ENCODE measurements around the gene GBE1.

GBE1 gene

DNA sequence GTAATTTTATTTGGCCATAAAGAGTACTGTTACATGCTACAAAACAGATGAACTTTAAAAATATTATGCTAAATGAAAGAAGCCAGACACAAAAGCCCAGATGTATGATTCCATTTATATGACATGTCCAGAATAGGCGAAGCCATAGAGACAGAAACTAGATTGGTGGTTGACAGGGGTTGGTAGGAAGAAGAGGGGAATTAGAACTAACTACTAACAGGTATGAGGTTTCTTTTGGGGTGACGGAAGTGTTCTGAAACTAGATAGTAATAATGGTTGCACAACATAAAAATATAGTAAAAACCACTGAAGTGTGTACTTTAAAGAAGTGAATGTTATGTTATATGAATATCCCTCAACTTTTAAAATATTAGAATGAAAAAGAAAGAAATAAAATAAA, 66.1 kb downstream of the GBE1 start:
- no peak for DNase-seq

DNA sequence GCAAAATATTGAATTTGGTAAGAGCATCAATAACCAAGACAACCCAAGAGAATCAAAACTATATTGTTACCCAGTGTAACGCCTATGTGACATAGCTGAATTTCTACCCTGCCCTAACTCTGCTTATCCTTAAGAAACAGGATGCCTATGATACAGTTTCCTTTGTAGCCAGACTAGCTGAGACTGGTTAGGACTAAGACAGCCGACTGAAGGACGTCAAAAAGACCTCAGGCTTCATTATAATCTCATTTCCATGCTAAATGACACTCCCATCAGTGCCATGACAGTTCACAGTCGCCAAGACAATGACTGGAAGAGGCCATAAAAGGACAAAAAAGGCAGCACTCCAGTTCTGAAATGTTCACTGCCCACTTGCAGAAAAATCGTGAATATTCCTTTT, 66.8 kb downstream of the GBE1 start:
- no peak for DNase-seq

DNA sequence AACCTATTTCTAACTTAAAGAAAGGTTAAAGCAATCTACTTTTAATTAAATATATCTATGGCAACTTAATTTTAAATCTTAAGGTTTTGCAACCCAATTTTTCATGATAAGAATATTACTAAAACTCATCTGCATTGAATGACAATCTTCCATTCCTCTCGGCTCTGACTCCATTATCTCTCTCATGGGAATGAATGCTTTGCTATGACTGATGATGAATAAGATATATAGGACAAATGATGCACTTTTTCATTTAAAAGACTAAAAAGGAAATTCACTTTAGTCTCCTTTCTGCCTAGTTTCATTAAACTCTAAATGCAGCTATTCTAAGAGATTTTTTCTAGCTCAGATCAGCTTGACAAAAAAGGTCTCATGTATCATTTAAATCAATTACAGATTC, 68.7 kb downstream of the GBE1 start:
- DNase-seq = no peak

DNA sequence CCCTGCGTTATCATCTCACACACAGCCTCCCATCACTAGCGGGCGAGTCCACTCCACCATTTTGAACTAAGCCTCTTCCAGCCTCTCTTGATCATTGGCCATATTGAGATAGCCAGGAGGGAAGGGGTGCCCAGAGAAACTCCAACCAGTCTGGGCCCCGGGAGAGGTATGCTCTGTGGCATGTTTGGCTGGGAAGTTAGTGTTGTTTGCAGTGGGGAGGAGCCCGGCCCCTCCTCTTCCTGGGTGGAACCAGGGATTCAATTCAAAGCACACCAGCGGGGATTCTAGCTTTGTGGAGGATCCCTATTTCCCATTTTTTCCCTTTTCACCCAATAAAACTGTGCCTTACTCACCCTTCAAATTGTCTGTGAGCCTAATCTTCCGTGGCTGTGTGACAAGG, 71.8 kb downstream of the GBE1 start:
- DNase-seq = no peak

DNA sequence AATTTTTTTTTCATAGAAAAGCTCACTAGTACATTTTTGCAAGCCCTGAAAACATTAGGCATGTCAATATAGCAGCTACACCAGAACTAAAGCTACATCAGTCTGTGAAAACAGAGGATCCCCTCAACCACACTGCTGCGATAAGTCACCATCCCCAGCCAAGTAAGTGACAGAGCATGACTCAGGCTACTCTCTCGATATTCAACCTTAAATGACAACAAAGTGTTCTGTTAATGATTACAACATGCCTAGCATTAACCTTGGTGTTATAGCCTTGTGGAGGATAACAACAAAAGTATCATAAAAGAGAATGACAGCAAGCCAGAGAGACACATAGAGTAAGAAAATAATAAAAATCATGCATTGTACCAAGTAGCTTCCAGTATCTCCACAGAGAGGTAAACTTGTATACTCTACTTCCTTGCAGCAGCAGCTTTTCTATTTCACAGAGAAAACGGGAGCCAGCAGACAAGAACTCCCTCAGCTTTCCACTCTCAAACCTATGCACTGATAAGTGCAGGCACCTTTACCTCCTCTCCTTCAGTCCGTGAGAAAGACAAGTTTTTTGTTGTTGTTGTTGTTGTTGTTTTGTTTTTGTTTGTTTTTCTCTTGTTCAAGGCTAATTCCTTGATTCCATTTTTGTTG, 76.6 kb downstream of the GBE1 start:
- DNase-seq = peak; percentile 31

DNA sequence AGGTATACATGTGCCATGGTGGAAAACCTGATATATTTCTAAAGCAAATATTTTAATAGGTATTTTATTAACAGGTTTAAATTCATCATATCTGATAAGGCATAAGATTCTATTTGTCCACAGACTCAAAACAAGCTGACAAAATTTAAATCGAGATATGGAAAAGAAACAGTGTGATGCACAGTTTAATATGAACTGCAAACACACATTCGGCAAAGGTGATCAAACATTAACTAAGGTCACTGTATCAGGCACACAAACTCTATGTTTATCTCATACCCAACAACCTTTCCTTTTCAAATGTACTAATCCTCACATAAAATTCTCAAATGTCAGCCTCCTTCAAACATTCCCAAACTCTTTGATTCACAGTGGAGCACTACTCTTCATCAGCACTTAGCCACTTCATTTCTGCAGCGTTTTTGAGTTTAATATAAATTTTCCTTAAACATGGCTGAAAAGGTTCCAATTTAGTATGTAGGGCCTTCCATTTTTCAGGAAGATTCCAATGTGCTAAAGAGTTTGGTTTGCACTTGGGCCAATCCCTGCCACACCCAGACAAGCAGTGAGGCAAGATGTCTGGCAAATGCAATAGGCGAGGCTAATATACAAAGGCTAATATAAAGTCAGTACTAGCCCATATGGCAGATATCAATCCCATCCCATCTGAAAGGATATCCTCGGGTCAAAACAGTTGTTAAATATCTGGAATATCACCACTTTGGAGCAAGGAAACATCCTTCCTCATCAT, 84.6 kb downstream of the GBE1 start:
- DNase-seq = peak; percentile 1

DNA sequence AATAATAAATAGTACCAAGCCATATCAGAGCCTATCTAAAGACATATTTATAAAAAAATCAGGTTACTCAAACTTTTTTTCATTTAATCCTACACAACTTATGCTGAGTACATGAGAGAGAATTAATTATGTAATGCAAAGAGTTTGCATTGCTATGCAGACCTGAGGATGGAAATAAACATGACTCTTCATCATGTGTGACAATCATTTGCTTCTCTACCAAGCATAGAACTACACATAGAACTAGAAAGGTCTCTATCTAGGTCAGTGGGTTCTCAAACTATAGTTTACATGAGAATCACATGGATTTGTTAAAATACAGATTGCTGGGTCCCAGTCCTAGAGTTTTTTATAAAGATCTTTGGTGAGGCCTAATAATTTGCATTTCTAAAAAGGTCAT, 86.8 kb downstream of the GBE1 start:
- DNase-seq = no peak

DNA sequence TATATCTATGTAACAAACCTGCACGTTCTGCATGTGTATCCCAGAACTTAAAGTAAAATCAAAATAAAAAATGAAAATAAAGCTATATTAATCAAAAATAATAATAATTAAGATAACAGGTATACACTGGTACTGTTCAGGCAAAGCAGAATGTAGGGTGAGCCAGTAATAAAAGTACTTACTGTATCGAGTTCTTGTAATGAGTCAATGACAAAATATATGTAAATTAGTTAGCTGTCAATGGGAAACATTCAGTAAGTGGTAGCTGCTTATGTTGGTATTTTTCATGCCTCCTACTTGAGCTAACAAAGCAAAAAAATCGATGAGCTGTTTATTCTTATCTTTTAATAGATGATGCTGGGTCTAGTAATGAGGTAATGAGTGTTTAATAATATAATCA, 93.2 kb downstream of the GBE1 start:
- no peak for DNase-seq

DNA sequence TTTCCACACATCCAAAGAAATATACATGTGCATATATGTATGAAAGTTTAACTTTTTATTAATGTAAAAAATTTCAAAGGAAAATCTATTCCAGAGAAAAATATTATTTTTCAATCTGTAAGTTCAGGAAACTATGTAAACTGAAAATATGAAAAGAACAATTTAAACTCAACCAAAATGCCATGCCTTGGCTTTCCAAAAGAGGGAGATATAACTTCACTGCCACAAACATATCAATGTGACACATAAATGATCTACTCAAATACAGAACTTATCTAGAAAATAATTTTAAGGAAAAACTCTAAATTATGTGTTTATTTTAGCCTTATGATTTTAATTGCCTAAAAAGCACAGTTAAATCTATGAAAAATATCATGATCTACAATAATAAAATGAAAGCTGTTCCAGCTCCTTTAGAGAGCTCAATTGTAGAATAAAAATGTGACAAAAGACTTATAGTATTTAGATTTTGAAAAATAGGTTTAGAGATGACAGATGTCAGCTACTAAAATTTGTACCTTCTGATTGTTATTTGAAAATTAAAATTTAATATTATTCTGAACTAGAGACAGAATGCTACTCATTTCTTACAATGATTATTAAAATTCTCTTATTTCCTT, 94.8 kb downstream of the GBE1 start:
- peak; percentile 3 for DNase-seq

DNA sequence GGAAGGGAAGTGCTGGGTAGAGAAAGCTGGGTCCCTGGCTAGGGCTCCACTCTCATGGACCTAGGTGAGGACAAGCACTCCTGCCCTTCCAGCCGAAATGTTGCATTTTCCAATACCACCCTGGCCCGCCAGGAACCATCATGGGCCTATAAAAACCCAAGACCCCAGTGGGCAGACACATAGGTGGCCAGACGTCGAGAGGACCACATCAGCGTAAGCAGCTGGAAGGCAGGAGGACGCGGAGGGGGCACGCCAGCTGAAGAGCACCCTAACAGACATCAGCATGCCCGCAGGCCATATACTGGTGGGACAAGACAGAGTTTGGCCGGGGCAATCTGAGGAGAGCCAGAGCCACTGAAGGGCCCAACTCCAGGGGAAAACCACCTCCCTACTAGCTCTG, 98.3 kb downstream of the GBE1 start:
- no peak for DNase-seq

DNA sequence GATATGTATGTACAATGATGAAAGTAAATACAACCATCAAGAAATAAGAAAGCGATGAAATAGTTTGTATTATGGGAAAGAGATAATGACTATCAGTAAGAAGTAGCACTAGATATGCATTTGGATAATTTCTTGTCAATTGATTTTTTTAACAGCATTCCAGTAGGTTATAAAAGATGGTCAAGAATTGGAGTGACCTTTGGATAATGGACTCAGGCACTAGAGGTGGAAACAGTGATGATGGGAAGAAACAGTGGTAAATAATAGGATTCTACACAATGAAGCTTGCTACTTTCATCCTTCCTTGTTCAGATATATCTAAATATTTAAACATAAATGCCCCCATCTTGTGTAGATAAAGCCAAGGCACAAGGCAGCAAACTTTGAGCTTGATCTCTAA, 101.4 kb downstream of the GBE1 start:
- no peak for DNase-seq

DNA sequence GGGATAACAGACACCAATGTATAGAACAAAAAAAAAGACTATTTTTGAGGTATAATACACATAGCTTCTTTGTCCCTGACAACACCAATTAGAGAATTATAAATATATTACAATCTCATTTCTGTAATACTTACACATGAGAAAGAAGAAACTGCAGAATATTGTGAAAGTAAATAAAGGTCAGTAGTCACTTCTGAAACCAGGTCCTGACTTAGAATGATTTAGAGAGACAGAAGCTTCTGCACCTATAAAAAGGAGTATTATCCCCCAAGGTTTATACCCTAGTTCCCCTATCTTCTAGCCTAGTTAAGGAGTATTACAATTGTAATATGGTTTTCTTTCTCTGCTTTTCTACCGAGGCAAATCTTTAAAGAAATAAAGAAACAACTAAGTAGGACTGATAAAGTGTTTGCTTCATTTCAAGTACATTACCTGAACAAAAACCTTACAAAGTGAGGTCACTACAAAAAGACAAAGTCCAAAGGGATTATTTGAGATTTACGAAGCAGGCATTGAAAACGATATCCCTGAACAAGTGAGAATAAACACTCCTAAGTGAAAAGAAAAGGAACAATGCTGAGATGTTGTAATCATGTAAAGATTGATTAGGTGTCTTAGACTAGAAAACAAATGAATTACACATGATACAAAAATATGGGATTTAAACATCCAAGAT, 103.0 kb downstream of the GBE1 start:
- peak; percentile 0 for DNase-seq

DNA sequence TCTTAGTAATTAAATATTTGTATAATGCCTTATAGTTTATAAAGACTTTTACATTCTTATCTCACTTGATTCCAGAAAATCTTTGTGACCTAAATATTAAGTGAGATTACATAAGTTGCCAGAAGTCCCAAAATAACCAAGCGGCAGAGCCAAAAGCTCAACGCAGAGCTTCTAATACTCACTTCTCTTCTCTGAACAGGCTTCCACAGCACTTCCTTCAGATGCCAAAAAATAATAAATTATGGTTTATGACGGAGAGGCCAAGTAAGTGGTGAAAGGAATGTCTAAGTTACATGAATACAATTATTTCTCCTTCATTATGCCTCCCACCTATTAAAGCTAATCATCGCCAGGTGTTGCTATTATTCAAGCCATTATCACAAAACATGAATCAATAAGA, 110.3 kb downstream of the GBE1 start:
- no peak for DNase-seq

DNA sequence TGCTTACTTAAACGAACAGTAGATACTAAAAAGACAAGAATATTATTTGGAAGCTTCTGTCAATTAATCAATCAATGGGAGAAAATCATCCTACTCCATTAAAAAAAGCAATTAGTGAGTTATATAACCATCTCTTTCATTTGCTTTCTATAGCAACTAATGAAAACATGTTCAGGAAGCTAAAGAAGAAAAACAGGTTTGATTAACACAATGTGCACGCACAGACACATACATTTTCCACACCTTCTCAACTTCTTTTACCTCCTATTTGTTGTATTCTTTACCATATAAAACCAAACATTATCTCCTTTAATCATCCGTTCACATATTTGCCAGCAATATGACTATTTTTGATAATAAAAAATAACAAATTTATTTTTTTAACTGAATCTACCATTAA, 111.3 kb downstream of the GBE1 start:
- peak; percentile 0 for DNase-seq

DNA sequence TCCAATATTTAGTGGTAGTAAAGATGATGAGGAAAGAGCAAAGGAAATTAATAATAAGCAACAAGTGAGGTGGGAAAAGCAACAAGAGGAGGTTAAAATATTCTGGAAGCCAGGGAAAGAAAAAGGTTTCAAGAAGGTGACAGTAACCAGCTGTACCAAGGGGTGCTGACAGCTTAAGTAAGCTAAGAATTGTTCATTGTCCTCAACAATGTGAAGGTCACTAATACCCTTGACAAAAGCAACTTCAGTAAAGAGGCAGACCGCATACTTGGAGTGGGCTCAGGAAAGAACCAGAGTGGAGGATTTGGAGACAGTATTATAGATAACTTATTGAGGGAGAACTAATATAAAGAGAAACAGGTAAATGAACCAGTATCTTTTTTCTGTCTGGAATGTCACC, 116.2 kb downstream of the GBE1 start:
- DNase-seq = no peak

DNA sequence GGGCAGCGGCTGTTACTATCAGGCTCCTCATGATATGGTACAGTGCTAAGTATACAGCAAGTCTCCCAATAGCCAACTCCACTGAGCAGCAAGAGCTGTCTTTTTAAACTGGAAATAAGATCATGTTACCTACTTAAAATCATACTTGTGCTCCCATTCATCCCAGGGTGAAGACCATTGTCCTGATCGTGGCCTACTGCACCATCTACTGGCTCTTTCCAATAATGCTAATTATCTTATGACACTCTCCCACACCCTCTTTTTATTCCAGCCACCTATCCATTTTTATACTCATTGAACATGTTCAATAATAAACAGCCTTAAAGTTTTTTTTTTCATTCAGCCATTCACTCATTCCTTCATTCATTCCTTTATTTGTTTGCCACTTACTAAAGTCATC, 117.7 kb downstream of the GBE1 start:
- DNase-seq = peak; percentile 47

DNA sequence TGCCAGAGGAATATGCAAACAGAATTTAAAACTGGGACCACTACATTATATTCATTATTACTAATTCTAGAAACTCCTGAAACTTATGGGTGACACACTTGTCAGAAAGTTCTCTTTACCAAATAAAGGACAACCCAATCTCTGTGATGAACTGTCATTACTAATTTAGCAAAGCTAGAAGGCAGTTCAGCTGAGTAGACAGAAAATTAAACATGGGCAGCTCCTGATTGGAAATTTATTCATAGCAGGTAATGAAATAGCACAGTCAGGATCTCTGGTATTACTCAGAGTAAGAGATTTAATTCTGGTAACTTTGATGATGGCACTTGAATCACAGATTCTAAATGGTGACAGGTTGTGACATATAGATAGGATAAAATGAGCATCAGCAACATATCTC, 123.0 kb downstream of the GBE1 start:
- DNase-seq = no peak

DNA sequence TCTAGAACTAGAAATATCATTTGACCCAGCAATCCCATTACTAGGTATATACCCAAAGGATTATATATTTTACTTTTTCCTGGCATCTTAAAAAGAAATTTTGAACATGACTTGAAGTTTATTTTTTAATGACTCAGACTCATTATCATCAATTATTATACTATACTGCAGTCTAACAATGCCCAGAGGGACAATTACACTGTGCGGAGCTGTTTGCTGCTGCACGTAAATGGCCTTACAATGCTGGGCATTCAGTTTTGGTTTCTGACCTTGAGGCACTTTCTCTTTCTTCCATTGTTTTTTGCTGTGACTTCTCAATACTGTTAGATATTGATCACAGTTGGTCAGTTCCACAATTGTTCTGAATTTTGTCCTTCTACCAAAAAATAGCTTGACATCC, 128.8 kb downstream of the GBE1 start:
- DNase-seq = no peak

DNA sequence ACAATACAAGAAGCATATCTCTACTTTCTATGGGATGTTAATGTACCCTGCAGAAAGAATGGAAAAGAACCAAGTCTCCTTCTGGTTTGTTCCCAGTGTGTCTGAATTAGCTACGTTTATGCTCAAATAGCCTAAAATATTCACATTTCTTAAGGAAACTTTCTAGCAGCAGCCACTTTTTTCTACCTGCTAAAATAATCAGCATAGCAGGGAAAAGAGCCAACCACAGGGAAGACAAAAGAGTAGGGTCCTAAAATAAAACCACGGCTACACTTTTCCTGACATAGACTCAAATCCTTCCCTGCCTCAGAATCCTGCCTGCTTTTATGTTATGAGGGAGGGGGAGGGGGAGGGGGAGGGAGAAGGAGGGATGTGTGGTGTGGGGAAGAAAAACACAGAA, 136.7 kb downstream of the GBE1 start:
- DNase-seq = no peak

DNA sequence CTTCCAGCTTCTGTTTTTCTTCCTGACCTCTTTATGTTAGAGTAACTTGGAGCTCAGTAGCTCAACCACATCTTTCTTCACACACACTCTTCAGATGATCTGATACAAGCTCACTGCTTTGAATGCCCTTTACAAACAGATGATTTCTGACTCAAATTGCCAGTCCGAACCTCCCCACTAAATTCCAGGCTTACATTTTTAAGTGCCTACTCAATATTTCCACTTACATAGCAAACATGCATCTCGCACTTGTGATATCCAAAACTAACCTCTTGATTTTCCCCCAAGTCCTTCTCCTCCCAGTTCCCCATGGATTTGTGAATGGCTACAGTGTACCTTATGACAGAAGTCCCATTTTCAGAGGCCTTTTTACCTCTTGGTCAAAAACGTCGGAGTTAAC, 139.1 kb downstream of the GBE1 start:
- no peak for DNase-seq

DNA sequence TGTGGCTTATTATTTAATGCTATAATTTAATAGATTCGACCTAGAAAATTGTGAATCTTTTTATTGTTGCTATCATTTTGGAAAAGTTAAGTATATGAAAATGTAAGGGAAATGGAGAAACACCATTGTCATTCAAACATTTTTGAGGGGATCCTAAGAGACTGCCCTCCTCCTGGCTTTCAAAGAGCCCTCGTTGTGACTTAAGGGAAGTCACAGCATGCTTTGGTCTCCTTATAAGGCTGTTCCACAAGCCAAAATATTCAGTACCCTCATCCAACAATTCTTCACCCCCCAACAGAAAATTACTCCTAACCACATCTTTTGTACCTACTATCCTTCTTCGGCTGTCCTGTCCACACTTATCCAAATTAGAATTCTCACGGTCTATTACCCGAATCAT, 140.2 kb downstream of the GBE1 start:
- DNase-seq = no peak

DNA sequence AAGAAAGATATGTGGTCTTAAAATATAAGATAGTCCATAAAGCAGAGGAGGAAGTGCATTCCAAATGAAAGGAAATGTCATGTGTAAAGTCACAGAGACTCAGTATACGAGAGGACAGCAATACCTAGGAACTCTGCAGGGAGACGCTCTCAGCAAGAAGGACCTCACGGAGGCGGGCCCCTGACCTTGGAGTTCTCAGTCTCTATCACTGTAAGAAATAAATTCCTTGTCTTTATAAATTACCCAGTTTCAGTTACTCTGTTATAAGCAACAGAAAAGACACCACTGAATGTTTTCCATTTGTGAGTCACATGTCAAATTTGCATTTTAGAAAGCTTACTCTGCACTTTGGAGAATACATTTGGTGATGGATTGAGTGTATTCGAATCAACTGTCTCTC, 140.6 kb downstream of the GBE1 start:
- no peak for DNase-seq

DNA sequence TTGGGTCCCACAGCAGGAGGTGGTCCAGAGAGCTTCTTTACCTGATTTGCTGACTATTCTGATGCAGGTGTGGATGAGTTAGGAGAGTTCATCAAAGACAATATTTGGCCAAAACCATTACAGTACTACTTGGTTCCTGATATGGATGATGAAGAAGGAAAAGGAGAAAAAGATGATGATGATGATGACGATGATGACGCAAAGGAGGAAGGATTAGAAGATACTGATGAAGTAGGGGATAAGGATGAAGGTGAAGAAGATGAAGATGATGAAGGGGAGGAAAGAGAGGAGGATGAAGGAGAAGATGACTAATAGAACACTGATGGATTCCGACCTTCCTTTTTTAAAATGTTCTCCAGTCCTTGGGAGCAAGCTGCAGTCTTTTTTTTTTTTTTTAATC, 148.7 kb downstream of the GBE1 start:
- no peak for DNase-seq

DNA sequence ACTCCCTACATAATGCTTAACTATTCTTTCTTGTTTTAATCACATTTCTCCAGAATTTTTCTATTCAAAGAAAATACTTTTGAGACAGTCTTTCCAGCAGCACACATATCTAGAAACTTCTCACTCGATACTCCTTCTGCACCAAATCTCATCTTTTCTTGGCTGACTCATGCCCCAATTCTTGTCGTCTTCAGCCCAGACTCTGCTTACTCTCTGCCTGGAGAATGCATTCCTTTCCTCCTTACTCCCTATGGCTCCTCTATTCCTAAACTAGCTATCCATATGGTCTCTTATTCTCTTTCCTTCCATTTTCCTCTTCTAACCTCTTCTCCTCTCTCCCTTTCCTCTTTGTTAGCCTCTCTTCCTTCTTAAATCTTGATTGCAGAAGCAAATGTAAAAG, 158.7 kb downstream of the GBE1 start:
- DNase-seq = no peak

Data from DMS53 (cell line).